Stimulated activated CD4-positive, alpha-beta T cell treated with anti-CD3 and anti-CD28 coated beads, Interleukin-1b, Interleukin-23, amount 100 ng/mL, for 1 hour (primary cell): ENCODE measurements around the gene TLR6.

Experiments
- DNase-seq, 2 donors: peaks; one replicate each; pipeline ENCODE4 v3.0.0-alpha.2; 2020; ENCODE audit warnings: low read depth in 2 of 2

The TLR6 gene

GRCh38 chr4:38867478-38868058 is 11.0 kb upstream of the TLR6 start, which contains the start of gene FAM114A1:
Gene FAM114A1, plus strand, starts transcription at chr4:38867806. Its CDS starts 10,273 bp downstream, at chr4:38878079.
- no peak for DNase-seq

DNA sequence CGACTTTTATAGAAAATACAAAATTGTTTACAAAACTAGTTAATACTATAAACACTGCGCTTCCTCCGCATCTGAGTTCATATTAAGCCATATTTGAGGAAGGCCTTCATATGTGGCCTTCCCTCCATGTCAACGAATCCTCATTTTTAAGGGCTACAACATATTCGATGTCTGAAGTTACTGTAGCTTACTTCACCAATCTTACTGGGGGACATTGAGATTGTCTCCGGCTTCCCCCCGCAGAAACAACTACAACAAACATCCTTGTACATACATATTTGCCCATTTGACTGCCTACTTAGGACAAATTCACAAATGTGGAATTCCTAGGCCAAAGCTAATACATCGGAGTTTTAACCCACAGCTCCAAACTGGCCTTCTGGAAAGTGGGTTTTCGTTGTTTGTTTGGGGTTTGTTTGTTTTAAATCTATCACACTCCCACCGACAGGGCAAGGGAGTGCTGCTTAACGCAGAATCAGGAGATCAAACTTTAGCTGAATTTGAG is 10.4 kb upstream of the TLR6 start:
- no peak for DNase-seq

DNA sequence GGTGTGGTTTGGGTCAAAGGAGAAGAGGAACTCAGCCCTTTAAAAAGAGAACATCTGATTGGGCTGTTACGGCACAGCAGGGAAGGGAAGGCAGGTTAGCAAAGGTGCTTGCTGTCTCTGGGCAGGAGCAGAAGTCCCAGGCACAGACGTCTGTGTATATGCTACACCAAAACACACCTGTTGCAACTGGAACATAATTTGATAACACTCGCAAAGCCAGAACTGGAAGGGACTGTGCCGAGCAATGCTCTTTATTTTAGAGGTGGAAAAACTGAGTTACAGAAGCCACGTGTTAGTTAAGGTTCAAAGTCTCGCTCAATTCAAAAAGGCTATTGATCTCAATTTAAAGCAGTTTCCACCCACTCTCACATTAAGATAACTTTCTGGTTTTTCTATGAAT is 8.8 kb upstream of the TLR6 start:
- no peak for DNase-seq

DNA sequence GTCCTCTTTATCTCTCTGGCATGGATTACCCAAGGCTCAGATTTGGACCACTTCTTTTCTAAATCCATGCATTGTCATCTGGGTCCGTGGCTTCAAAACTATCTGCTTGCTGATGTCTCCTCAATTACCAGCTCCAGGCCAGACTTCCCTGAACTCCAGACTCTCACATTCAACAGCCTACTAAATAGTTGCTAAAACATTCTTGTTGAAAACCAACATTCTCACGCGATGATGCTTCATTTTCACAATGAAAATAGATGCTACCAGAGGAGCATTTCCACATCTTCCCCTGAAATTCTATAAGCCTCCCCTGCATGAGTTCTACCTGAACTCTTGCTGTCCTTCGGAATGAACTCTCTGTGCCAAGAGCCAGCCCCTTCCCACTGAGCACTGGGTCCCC is 5.2 kb upstream of the TLR6 start:
- DNase-seq = no peak

GRCh38 chr4:38860788-38861424 is 4.3 kb upstream of the TLR6 start:
- DNase-seq = peak in 1 of 2 donors; percentile 34

DNA sequence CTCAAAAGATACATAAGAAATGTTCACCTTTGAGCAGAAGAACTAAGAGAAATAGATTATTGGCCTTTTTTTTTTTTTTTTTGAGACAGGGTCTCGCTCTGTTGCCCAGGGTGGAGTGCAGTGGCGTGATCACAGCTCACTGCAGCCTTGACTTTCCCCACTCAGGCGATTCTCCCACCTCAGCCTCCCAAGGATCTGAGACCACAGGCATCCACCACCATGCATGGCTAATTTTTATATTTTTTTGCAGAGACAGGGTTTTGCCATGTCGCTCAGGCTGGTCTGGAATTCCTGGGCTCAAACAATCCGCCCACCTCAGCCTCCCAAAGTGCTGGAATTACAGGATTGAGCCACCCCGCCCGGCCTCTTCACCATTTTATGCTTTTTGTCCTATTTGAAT is 2.9 kb upstream of the TLR6 start:
- no peak for DNase-seq

DNA sequence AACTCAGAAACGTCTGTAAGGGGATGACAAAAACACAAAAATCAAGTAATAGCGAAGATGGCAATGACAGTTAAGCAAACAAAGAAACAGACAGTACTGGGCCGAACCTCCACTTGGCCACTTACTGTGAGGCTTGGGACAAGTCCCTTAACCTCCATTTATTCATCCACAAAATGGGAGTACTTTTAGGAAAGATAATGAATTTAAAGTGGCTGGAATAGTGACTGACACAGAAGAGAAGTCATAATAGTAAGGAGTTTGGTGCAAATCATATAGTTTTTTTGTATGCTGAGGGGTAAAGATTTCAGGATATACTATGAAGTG is 1.4 kb upstream of the TLR6 start:
- no peak for DNase-seq

DNA sequence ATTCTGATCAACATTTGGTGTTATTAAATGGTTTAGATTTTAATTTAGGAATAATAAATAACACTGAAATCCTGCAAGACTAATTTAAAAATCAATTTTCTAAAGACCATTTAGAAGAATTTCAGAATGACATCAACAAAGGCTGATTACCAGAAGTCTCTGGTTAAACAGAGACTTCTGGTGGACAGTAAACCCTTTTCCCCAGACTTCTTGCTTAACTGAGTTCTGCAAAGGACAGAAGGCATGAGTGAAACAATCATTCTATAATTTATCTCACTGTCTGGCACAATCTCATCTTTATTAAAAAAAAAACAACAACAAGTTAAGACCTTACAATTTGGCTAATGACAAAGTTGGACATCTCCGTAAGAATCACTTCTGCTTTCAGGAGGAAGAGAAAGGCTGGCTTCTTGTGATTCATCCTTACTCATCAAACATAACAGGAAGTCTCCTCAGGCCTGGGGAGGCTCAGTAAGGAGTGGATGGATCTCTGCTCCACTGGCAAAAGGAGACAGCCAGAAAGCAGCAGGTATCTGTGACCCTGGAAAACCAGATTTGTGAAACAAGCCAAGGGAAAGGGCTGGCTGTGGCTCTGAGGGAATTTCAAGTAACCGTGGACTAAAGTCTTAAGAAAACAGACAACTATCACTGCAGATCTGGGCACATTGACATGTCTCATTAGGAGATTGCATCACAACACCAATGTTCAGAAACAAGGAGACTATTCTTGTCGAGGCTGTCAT is 908 bp upstream of the TLR6 start:
- DNase-seq = no peak

- DNase-seq = no peak
Measured at GRCh38 chr4:38856046-38856445, 571 bp downstream of the TLR6 start.

DNA sequence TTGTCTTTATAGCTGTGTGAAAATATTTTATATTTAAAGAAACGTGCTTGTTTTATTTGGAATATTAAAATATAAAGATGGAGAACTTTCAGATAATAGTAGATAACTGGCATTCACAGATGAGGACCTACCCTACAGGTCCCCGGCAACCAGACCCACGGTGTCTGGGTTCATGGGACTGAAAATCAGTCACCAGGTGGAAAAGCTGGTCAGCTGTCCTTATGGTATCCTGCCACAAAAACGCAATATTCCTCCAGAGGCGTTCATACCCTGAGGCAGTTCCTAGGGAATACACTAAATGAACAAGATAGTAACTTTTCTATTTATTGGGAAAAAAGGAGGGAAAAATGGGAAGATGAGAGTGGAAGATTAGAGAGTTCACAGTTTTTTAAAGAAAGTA is 1.2 kb downstream of the TLR6 start:
- DNase-seq = no peak

GRCh38 chr4:38846015-38846414 is 10.6 kb downstream of the TLR6 start:
- DNase-seq = no peak

DNA sequence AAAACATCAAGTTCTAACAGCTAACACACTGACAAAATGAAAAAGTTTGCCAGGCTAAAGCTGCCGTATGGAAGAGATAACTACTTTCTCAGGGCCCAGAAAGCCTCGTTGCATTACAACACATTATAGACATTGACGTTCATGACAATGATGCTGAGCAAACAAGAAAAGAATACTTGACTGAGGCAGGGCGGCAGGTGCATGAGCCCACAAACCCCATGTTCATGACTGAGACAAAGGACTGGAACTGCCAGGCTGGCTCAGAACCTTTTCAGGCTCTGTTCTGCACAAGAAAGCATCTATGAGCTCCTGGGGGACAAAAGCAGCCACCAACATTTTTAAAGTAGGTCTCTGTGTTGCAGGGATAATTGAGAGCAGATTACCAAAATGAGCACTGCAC is 13.6 kb downstream of the TLR6 start:
- no peak for DNase-seq

GRCh38 chr4:38837849-38838248 is 18.8 kb downstream of the TLR6 start:
- no peak for DNase-seq

DNA sequence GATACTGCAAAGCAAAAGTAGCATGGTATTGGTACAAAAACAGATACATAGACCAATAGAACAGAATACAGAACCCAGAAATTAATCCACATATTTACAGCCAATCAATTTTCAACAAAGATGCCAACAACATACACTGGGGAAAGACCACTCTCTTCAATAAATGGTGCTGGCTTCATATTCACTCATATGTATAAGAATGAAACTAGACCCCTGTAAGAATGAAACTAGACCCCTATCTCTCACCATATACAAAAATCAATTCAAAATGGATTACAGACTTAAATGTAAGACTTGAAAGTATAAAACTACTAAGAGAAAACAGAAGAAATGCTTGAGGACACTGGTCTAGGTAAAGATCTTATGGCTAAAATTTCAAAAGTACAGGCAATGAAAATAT is 19.3 kb downstream of the TLR6 start:
- no peak for DNase-seq

DNA sequence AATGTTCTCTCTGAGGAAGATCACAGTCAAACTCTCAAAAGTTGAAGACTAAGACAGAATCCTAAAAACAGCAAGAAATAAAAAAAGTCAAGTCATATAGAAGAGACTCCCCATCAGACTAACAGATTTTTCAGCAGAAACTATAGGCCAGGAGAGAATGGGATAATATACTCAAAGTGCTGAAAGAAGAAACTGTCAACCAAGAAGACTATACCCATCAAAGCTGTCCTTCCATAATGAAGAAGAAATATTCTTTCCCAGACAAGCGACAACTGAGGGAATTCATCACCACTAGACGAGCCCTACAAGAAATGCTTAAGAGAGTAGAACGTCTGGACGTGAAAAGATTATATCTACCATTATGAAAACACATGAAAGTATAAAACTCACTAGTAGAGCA is 22.0 kb downstream of the TLR6 start:
- no peak for DNase-seq

GRCh38 chr4:38832624-38833528 is 23.7 kb downstream of the TLR6 start:
- DNase-seq = no peak

GRCh38 chr4:38832206-38832605 is 24.4 kb downstream of the TLR6 start:
- no peak for DNase-seq

DNA sequence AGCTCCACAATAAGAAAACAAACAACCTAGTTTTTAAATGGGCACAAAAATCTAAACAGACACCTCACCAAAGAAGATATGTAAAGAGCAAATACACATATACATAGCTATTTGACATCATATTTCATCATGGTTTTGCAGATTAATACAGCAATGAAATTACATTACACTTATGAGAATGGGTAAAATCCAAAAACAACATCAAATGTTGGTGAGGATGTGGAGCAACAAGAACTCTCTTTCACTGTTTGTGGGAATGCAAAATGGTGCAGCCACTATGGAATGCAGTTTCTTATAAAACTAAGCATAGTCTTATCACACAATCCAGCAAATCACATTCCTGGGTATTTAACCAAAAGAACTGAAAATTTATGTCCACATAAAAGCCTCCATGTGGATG is 25.0 kb downstream of the TLR6 start:
- no peak for DNase-seq

DNA sequence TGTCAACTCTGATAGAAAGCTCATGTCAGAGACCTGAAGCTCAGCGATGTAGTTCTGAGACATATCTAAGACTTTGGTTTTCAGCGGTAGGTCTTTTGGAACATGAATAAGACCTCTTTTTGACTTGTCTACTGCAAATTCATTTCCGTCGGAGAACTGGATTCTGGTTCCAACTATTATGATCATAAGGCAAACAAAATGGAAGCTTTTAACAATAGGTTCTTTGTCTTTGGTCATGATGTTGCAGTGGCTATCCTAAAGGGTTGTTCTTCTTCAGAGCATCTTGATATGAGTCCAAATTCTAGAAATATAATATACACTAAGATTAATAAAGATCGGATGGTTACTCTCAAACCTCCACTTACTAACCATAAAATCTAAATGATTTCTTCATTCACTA is 27.4 kb downstream of the TLR6 start:
- no peak for DNase-seq

GRCh38 chr4:38823766-38824165 is 32.9 kb downstream of the TLR6 start:
- DNase-seq = no peak

DNA sequence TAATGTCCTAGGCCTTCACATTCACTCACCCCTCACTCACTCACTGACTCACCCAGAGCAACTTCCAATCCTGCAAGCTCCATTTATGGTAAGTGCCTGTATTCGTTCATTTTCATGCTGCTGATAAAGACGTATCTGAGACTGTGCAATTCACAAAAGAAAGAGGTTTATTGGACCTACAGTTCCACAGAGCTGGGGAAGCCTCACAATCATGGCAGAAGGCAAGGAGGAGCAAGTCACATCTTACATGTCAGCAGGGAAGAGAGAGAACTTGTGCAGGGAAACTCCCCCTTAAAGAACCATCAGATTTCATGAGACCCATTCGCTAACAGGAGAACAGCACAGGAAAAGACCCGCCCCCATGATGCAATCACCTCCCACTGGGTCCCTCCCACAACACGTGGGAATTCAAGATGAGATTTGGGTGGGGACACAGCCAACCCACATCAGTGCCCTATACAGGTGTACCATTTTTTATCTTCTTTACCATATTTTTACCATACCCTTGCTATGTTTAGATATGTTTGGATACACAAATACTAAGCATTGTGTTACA is 33.8 kb downstream of the TLR6 start:
- DNase-seq = no peak

- DNase-seq = no peak
Measured at GRCh38 chr4:38821739-38822138, 34.9 kb downstream of the TLR6 start.
